Fibroblast of lung (primary cell): ENCODE results near the gene CA9. TPM values are rescaled to one million over a fixed set of nuclear protein-coding genes. Genes with fewer than 3 reads are reported as not detected.

Experiments
- DNase-seq, 2 donors: peaks; one replicate each; pipeline versions ENCODE4 v3.0.0 to v3.0.0-alpha.2; 2010; ENCODE audit warnings: low read depth in 2 of 2
- H2AFZ ChIP-seq: 2 replicates; pipeline ENCODE4 v1.5.1; 2012; ENCODE audit warnings: low read length, control low read depth, inconsistent platforms
- H3K27ac ChIP-seq: 2 replicates; pipeline ENCODE4 v1.5.1; 2011; ENCODE audit warnings: low read length, control low read depth; ENCODE audit not compliant: insufficient read depth
- H3K27me3 ChIP-seq: 2 replicates; pipeline ENCODE4 v1.5.1; 2011; ENCODE audit warnings: mild to moderate bottlenecking, low read length; ENCODE audit not compliant: control insufficient read depth, insufficient read depth
- H3K36me3 ChIP-seq: 2 replicates; pipeline ENCODE4 v1.5.1; 2011; ENCODE audit warnings: low read length; ENCODE audit not compliant: control insufficient read depth, insufficient read depth
- H3K4me1 ChIP-seq: 2 replicates; pipeline ENCODE4 v1.5.1; 2011; ENCODE audit warnings: low read length; ENCODE audit not compliant: control insufficient read depth, insufficient read depth; ENCODE audit errors: extremely low read depth
- H3K4me2 ChIP-seq: 2 replicates; pipeline ENCODE4 v1.5.1; 2011; ENCODE audit warnings: low read length, control low read depth; ENCODE audit not compliant: insufficient read depth; ENCODE audit errors: extremely low read depth
- H3K4me3 ChIP-seq, 4 experiments: fragments of 200-600 bp in 1 of 4; sonication (generic) in 1 of 4; replicated peaks in 1 of 4; 2 replicates each; pipeline ENCODE4 v1.5.1; 2011 to 2016; ENCODE audit warnings: low read length in 4 of 4, low read depth in 3 of 4, mild to moderate bottlenecking in 3 of 4, control low read depth in 2 of 4, inconsistent platforms in 1 of 4, mixed read lengths in 1 of 4; ENCODE audit not compliant: insufficient read depth in 1 of 4; ENCODE audit errors: control extremely low read depth in 1 of 4
- H3K79me2 ChIP-seq: 2 replicates; pipeline ENCODE4 v1.5.1; 2012; ENCODE audit warnings: mild to moderate bottlenecking, low read length, inconsistent platforms; ENCODE audit not compliant: control insufficient read depth, insufficient read depth
- H3K9ac ChIP-seq: 2 replicates; pipeline ENCODE4 v1.5.1; 2011; ENCODE audit warnings: mild to moderate bottlenecking, low read length, control low read depth; ENCODE audit not compliant: insufficient read depth
- H3K9me3 ChIP-seq: 2 replicates; pipeline ENCODE4 v1.5.1; 2012; ENCODE audit warnings: low read depth, low read length; ENCODE audit not compliant: control insufficient read depth, insufficient read depth
- H4K20me1 ChIP-seq: 2 replicates; pipeline ENCODE4 v1.5.1; 2011; ENCODE audit warnings: low read length; ENCODE audit not compliant: control insufficient read depth, insufficient read depth; ENCODE audit errors: extremely low read depth
- EZH2 ChIP-seq: IDR thresholded peaks from 2 replicates; pipeline ENCODE4 v1.5.1; 2012; ENCODE audit warnings: low read length, control low read depth, mild to moderate bottlenecking; ENCODE audit errors: missing control alignments
- polyA plus RNA-seq, 2 donors: library from polyadenylated mRNA; depleted of rRNA in 1 of 2; stranded (reverse) in 1 of 2; unstranded in 1 of 2; fragments of >200 nt; gene quantifications; 2 replicates each; pipeline ENCODE4 v1.2.1, GENCODE V29; 2011 to 2012; ENCODE audit warnings: missing spikeins in 1 of 2
- total RNA-seq: library from RNA; depleted of rRNA; stranded (reverse); fragments of >200 nt; gene quantifications from 2 replicates; pipeline ENCODE4 v1.2.1, GENCODE V29; 2014
- TF ChIP-seq, protein P1 (sequence below), 2 donors: IDR thresholded peaks in 1 of 2; conservative IDR thresholded peaks in 1 of 2; 1 replicate in 1 of 2; 2 replicates in 1 of 2; pipeline ENCODE4 v1.5.1; 2011 to 2012; ENCODE audit warnings: low read length in 2 of 2, control low read depth in 1 of 2, inconsistent platforms in 1 of 2, low read depth in 1 of 2, mild to moderate bottlenecking in 1 of 2

The CA9 gene
- total and polyA plus RNA-seq, 2 donors (not counting 1 experiment from before 2014, with no cell fraction given) = 0.17 to 0.59 TPM

DNA sequence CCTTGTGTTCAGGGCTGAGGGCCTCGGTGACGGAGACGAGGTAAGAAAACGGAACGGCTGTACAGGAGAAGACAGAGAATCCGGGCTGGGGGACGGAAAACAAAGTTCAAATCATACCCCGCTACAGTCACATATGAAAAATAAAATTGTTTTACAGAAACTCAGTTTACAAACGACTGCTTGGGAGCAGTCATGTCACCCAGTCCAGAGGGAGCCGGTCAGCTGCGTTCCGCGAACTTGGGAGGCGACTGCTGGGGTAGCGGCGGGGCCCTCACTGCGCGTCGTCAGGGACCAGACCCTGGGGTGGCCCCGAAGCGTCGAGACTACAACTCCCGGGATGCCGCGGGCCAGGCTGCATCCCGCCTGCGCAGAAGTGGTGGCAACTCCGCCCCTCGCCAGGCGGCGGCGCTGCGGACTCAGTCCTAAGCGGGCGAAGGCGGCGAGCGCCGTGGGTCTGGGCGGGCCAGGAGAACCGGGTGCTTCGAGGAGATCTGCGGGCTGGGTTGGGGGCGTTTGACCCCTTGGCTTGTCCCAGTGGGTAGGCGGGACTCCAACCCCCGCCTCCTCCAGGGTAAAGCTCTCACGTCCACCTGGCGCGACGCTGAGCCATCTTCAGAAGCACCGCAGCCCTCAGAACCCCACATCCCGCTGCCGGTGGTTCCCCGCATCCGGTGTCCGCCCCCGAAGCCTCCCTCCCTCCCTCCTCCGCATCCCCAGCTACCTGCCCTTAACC lies 27.0 kb upstream of the CA9 start:
- Histone ChIP-seq H3K4me3 (peak overlapping the region; percentile 69 to 84 (median 70)), H3K27ac (peak overlapping the region; percentile 66), H4K20me1 (no peaks in the 10 kb centered on the region), H3K27me3 (no peaks in the 10 kb centered on the region), H2AFZ (peak overlapping the region; percentile 83), H3K36me3 (no peaks in the 10 kb centered on the region), H3K4me1 (peaks cover 2% of the 10 kb centered on the region), H3K9me3 (no peaks in the 10 kb centered on the region), H3K4me2 (peak overlapping the region; percentile 96), H3K9ac (peak overlapping the region; percentile 76), H3K79me2 (no peaks in the 10 kb centered on the region)
- no peak for TF ChIP-seq EZH2
- TF ChIP-seq, protein P1, sequence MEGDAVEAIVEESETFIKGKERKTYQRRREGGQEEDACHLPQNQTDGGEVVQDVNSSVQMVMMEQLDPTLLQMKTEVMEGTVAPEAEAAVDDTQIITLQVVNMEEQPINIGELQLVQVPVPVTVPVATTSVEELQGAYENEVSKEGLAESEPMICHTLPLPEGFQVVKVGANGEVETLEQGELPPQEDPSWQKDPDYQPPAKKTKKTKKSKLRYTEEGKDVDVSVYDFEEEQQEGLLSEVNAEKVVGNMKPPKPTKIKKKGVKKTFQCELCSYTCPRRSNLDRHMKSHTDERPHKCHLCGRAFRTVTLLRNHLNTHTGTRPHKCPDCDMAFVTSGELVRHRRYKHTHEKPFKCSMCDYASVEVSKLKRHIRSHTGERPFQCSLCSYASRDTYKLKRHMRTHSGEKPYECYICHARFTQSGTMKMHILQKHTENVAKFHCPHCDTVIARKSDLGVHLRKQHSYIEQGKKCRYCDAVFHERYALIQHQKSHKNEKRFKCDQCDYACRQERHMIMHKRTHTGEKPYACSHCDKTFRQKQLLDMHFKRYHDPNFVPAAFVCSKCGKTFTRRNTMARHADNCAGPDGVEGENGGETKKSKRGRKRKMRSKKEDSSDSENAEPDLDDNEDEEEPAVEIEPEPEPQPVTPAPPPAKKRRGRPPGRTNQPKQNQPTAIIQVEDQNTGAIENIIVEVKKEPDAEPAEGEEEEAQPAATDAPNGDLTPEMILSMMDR (conservative IDR thresholded peaks at IDR 0.05 in 1 of 2, IDR thresholded peaks at IDR 0.05 in 1 of 2; ENCODE audit: low read depth in 1 of 2, low read length in 2 of 2) = peak; percentile 73 to 82
- peak; percentile 80 to 88 for DNase-seq

DNA sequence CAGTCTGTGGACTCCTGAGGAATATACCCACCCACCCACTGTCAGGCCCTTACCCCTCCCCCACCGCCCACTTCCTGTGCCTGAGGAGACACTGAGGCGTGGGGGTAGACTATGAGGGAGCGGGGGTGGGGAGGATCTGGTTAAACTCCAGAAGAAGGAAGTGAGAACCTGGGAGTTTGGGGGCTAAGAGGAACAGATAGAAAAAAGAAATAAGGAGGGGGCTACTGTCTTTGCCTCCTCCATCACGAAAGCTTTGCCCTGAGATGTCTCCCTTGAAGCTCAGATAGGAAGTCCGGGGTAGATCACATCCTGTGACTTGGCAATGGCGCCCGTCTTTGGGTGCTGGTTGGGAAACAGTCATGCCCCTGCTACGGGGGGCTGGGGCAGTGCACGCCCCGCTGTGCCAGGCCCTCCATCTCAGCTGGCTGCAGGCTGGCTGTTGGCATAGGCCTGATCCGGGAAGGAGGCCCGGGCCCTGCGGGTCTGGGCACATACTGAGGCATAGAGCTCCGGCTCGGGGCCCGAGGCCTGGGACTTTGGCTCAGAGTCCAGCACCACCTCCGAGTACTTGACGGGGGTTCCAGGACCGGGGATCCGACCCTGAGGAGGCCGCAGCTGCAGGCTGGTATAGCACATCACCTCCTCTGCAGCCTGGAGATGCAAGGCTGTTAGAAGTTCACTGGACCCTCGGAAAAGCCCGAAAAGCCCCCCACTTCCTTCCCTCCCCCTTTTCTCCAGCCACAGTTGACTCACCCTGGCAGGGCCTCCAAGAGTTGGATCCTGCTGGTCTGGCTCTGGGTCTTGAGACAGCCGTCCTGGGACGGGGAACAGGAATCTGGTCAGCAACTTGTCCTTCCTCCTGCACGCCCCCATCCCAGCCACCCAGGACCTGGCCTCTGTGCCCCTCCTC lies 24.0 kb upstream of the CA9 start:
- H3K4me2 ChIP-seq = no peak overlapping the region
- no peak for DNase-seq
- no peaks in the 10 kb centered on the region for H3K27me3 ChIP-seq
- TF ChIP-seq, protein P1 (conservative IDR thresholded peaks at IDR 0.05 in 1 of 2, IDR thresholded peaks at IDR 0.05 in 1 of 2; ENCODE audit: low read depth in 1 of 2, low read length in 2 of 2) = no peak
- TF ChIP-seq EZH2 = no peak
- H3K27ac ChIP-seq = no peak overlapping the region
- H3K9ac ChIP-seq = no peak overlapping the region
- H3K36me3 ChIP-seq = no peaks in the 10 kb centered on the region
- H2AFZ ChIP-seq = peak overlapping the region; percentile 12
- peaks cover 5% of the 10 kb centered on the region for H3K4me1 ChIP-seq
- H3K9me3 ChIP-seq = no peaks in the 10 kb centered on the region
- H3K4me3 ChIP-seq = no peak overlapping the region
- H4K20me1 ChIP-seq = no peaks in the 10 kb centered on the region
- no peaks in the 10 kb centered on the region for H3K79me2 ChIP-seq
